ENCODE data around the gene POU6F1.

The POU6F1 gene

GRCh38 chr12:51196547-51196946 is 21.3 kb downstream of the POU6F1 start:
- DNase-seq: no peak

- no peak for DNase-seq
Measured at GRCh38 chr12:51195841-51196240, 22.0 kb downstream of the POU6F1 start.

GRCh38 chr12:51192284-51192671 is 25.6 kb downstream of the POU6F1 start:
- no peak for DNase-seq

GRCh38 chr12:51191516-51192283 is 26.2 kb downstream of the POU6F1 start:
- no peak for DNase-seq

GRCh38 chr12:51190820-51191219 is 27.0 kb downstream of the POU6F1 start:
- peak in 1 of 3 donors; percentile 10 for DNase-seq

- DNase-seq: no peak
Measured at GRCh38 chr12:51189790-51190355, 28.0 kb downstream of the POU6F1 start.

- DNase-seq: peak; percentile 31 to 48 (median 31)
Measured at GRCh38 chr12:51188359-51189051, 29.4 kb downstream of the POU6F1 start.

GRCh38 chr12:51187370-51187987 is 30.4 kb downstream of the POU6F1 start:
- no peak for DNase-seq

GRCh38 chr12:51186465-51187085 is 31.3 kb downstream of the POU6F1 start:
- DNase-seq: peak; percentile 36 to 53 (median 41)

GRCh38 chr12:51185171-51185717 is 32.6 kb downstream of the POU6F1 start:
- DNase-seq: no peak

- DNase-seq: no peak
Measured at GRCh38 chr12:51183816-51184215, 34.0 kb downstream of the POU6F1 start.

- DNase-seq: no peak
Measured at GRCh38 chr12:51183349-51183748, 34.5 kb downstream of the POU6F1 start.

GRCh38 chr12:51181558-51181957 is 36.3 kb downstream of the POU6F1 start:
- DNase-seq: no peak

GRCh38 chr12:51177897-51178296 is 40.0 kb downstream of the POU6F1 start:
- DNase-seq: no peak

- DNase-seq: no peak
Measured at GRCh38 chr12:51174501-51174900, 43.4 kb downstream of the POU6F1 start.

- peak; percentile 98 to 99 (median 98) for DNase-seq
Measured at GRCh38 chr12:51172515-51173431, 45.1 kb downstream of the POU6F1 start, which contains the start of gene TFCP2. TFCP2 (minus strand) TSS chr12:51173135; CDS start chr12:51172422, 713 bp downstream.

- peak; percentile 43 to 68 (median 51) for DNase-seq
Measured at GRCh38 chr12:51171884-51172514, 45.9 kb downstream of the POU6F1 start.

- DNase-seq: no peak
Measured at GRCh38 chr12:51163795-51164194, 54.1 kb downstream of the POU6F1 start.

GRCh38 chr12:51162217-51162616 is 55.6 kb downstream of the POU6F1 start:
- DNase-seq: no peak

GRCh38 chr12:51160814-51161459 is 56.9 kb downstream of the POU6F1 start:
- DNase-seq: no peak
